Coronary artery (tissue), 2 donors: ENCODE data around the gene SUB1.

Experiments used
- DNase-seq: peaks from one replicate; pipeline ENCODE4 v3.0.0-alpha.2; 2017; ENCODE audit warnings: low spot score
- H3K27ac ChIP-seq, 2 donors: fragments of 200-600 bp; sonication (generic); one replicate each; pipeline ENCODE4 v1.5.1; 2016 to 2019
- H3K4me3 ChIP-seq: fragments of 200-600 bp; sonication (generic); 2 replicates; pipeline ENCODE4 v1.5.1; 2016; ENCODE audit warnings: mild to moderate bottlenecking, moderate library complexity
- TF ChIP-seq, protein P1 (sequence below): fragments of 200-600 bp; sonication (generic); IDR thresholded peaks from one replicate; pipeline ENCODE4 v1.5.1; 2019; ENCODE audit warnings: antibody characterized with exemption

Gene SUB1

DNA sequence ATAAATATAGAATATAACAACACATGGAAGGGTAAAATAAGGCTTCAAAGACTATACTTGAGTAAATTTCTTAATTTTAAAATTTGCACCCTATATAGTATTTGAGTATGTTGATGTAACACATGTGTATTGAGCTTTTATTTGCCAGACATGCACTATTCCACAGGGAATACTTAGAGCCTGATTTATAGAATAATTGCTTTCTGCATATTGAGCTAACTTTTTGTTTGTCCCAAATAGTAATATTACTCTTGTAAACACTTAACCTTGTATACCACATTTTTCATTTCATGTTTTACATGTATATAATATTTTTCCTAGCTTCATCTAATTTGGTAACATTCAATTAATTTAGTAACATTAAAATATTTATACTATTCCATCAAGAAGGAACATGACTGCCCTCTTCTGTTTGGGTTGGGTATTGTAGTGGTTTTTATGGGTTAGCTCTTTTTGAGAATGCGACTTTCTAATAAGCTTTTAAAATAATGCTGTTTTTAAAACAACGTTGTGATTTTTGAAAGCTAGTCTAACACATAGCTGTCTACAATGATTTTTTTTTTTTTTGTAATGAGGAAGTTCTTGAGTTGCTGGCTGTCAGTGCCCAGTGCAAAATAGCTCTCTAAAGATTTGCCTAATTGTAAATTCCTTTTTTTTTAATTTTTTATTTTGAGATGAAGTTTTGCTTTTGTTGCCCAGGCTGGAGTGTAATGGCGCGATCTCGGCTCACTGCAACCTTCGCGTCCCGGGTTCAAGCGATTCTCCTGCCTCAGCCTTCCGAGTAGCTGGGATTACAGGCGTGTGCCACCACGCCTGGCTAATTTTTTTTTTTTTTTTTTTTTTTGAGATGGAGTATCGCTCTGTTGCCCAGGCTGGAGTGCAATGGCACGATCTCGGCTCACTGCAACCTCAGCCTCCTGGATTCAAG lies 4.8 kb downstream of the SUB1 start:
- no peak for DNase-seq
- Histone ChIP-seq H3K27ac (no peak overlapping the region), H3K4me3 (no peak overlapping the region)
- TF ChIP-seq, protein P1, sequence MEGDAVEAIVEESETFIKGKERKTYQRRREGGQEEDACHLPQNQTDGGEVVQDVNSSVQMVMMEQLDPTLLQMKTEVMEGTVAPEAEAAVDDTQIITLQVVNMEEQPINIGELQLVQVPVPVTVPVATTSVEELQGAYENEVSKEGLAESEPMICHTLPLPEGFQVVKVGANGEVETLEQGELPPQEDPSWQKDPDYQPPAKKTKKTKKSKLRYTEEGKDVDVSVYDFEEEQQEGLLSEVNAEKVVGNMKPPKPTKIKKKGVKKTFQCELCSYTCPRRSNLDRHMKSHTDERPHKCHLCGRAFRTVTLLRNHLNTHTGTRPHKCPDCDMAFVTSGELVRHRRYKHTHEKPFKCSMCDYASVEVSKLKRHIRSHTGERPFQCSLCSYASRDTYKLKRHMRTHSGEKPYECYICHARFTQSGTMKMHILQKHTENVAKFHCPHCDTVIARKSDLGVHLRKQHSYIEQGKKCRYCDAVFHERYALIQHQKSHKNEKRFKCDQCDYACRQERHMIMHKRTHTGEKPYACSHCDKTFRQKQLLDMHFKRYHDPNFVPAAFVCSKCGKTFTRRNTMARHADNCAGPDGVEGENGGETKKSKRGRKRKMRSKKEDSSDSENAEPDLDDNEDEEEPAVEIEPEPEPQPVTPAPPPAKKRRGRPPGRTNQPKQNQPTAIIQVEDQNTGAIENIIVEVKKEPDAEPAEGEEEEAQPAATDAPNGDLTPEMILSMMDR: peak; percentile 64

DNA sequence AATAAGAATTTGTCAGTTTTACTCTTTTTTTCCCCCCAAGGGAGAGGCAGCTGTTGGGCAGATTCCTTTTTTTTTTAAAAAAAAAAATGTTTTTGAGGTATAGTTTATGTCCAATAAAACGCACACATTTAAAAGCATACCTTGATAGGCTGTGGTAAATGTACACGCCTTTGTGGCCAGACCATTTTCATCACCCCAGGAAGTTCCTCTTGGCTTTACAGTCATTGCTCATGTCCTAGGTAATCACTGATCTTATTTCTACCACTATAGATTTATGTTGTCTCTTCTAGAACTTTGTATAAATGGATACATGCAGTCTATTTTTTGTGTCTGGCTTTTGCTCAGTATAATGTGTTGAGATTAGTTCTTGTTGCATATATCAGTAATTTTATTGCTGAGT lies 9.8 kb downstream of the SUB1 start:
- Histone ChIP-seq H3K4me3 (no peak overlapping the region), H3K27ac (no peak overlapping the region)
- DNase-seq: no peak
- TF ChIP-seq, protein P1: no peak

DNA sequence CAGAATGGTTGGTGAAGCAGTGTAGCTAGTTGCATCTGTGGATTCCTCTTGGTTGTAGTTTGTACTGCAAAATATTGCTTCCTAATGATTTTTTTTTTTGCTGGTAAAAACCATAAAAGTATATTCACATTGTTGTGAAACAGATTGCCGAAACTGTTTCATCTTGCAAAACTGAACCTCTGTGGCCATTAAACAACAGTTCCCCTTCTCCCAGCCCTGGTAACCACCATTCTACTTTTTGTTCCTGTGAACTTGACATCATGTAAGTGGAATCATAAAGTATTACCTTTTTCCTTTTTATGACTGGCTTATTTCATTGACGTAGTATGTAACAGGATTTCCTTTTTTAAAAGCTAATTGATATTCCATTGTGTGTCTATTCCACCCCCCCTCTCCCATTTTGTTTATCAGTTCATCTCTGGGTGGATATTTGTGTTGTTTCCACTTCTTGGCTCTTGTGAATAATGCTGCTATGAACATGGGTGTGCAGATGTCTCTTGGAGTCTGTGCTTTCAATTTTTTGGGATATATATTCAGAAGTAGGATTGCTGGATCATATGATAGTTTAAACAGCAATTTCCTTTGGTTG lies 11.8 kb downstream of the SUB1 start:
- TF ChIP-seq, protein P1: no peak
- DNase-seq: no peak
- Histone ChIP-seq H3K27ac (no peak overlapping the region), H3K4me3 (no peak overlapping the region)

DNA sequence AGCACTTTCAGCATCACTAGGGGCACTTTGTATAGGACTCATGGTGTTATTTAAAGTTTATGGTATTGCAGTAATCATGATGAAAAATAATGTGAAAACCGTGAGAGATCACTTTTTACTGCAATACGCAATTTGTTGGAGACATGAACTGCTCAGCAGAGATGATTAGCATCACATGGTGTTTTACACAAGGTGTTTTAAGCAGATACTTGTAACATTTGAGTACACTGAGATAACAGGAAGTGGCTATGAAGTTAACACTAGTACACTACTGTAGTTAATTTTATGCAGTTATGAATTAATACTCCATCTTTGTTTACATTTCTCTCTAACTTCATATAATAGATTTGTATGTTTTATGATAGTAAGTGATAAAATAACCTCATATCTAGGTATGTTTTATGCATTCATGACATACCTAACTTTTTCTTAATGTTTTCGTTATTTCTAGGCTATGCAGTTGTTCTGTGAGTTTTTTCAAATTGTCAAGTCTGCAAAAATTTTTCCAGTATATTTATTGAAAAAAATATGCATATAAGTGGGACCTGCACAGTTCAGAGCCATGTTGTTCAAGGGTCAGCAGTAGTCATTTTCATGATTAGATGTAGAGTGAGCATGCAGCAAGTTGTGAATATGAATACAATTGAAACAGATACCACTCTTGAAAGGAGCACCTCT lies 13.0 kb downstream of the SUB1 start:
- no peak overlapping the region for H3K4me3 ChIP-seq
- TF ChIP-seq, protein P1: no peak
- no peak for DNase-seq
- H3K27ac ChIP-seq: peak overlapping the region in 1 of 2 donors; percentile 58

DNA sequence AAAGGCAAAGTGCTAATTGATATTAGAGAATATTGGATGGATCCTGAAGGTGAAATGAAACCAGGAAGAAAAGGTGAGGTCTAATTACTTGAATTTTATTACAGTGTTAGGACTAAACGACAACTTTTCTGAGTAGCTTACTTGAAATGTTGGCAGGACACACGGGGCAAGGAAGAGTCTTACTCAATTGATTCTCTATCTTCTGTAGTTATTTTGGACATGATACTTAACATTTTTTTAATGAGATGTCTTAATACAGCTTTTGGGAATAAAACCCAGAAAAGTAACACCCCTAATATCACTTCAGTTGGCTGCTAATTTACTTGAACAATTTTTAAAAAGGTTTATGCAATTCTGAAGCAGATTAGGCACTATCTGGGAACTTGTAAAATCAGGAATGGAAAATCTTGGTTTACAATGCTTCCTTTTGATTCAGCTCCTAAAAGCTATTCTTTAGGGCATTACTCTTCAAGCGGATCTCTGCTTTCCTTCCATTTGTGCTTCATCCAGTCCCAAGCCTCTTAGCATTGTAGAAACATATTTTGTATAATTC lies 13.7 kb downstream of the SUB1 start:
- no peak overlapping the region for H3K4me3 ChIP-seq
- TF ChIP-seq, protein P1: no peak
- peak overlapping the region; percentile 58 to 64 for H3K27ac ChIP-seq
- no peak for DNase-seq

DNA sequence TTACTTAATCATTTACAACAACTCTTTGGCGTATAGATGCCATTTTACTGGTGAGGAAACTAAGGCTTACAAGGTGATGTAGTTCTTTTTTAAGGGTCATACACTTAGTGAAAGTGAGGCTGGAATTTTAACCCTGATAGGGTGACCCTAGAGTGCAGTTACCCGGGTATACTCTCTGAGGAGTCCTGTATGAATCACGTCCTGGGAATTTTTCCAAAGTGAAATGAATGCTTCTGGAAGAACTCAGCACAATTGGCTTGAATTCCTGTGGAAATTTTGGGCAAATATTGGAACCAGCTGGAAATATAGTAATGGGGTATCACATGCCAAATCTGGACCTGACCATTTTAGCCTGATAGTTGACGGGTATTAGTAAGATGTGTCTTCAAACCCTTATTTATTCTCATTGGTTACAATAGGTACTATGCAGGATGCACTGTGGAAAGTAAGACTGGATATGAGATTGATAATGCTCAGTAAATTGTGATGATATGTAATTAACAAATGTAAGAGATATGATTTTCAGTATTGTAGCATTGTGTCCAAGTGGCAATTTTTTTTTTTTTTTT lies 14.8 kb downstream of the SUB1 start:
- TF ChIP-seq, protein P1: no peak
- DNase-seq: no peak
- H3K4me3 ChIP-seq: no peak overlapping the region
- H3K27ac ChIP-seq: peak overlapping the region; percentile 64 to 66
